ENCODE measurements around the gene DNAH17.
A peak's percentile ranks its signal among the peaks of the same experiment; 100 is the strongest.

DNAH17 gene

DNA sequence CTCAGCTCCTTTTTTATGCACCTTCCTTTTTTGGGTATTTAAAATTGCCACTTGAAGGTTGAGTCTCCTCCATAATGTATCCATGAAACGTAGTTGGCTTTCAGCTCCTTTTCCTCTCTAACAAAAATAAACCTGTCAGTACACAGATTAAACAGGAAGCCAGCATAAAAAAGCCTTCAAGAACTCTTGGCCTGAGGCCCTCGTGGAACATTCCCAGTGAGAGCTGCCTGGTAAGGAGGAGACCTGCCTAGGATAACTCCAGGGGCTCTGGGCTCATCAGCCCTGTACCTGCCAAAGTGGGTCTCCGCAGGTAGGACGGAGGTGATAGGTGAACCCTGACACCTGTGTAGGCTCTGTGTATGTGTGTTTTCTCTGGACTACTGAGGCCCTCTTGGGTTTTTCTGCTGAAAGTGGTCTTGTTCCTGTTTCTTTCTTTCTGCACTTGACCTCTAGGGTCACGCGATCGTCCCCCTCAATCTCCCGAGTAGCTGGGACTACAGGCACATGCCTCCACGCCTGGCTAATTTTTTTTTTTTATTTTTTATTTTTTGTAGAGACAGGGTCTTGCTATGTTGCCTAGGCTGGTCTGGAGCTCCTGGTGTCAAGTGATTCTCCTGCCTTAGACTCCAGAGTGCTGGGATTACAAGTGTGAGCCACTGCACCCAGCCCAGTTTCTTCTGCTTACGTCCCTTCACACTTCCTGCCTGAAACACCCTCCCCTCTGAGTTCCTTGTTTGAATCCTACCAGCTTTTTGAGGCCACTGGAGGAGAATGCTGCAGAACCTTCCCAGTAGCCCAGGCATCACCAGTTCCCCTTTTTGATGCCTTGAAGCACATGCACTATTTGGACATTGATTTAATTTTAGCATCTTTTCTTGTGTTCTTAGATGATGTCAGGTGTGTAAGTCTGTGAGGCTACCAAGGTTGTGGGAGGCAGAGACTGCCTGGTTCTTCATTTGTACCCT is 188.9 kb downstream of the DNAH17 start:
- DNase-seq, result no peak

DNA sequence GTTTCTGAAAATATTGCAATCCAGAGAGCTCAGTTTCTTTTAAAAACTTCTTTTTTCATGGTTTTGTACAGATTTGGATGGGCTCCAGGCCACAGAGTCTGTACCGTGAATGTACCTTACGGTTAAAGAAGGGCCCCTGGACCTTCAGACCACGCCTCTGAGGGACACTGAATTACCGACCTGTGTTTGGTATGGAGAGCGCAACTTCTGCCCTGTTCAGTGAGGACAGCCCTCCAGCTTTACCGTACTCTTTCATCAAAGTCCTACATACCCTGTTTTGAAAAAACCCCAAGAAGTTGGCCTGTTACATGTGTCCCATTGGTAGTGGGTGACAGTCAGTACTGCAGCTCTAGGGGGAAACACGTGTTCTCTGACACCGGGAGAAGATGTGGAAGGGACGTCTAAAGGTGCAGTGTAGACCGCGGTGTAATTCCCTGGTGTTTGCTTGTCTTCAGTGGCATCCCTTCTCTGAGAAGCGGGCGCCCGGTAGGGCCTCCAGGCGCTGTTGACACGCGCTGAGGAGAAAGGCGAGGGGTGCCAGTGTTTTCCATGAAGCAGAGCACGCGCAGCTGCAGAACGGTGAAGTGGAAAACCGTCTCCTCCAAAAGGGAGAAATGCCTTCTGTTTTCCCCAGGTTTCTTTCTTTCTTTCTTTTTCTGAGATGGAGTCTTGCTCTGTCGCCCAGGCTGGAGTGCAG is 192.6 kb downstream of the DNAH17 start:
- DNase-seq, result no peak

DNA sequence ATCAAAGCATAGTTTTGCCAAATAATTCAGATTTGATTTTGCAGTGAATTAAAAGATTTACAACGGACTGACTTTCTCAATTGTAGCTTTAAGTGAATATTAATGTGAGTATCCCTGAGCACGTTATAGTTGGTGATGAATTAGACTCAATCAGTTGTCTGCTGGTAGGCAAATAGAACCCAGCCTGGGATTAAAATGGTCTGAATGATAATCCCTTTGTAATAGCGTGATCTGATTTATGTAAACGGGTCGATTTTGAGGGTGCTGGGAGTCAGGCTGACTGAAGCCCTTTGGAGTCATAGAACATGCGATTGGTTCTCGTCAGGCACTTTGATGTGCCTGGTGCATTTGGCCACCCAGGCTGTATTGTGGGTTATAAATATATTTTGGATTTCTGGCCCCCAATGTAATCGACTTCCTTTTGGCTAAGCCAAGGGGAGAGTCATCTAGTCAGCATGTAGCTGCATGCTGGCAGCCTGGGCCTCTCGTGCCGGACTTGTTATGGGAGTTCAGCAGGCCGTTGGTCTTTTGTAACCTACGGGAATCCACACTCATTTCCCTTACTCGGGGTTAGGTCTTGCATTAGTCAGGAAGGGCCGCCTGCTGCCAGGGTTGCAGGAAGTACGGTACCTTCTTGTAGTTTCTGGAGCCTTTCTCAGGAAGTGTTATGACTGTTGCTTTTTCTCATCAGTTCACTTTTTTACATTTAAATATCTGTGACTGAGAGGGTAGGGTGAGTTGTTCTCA is 193.3 kb downstream of the DNAH17 start:
- DNase-seq, result no peak

DNA sequence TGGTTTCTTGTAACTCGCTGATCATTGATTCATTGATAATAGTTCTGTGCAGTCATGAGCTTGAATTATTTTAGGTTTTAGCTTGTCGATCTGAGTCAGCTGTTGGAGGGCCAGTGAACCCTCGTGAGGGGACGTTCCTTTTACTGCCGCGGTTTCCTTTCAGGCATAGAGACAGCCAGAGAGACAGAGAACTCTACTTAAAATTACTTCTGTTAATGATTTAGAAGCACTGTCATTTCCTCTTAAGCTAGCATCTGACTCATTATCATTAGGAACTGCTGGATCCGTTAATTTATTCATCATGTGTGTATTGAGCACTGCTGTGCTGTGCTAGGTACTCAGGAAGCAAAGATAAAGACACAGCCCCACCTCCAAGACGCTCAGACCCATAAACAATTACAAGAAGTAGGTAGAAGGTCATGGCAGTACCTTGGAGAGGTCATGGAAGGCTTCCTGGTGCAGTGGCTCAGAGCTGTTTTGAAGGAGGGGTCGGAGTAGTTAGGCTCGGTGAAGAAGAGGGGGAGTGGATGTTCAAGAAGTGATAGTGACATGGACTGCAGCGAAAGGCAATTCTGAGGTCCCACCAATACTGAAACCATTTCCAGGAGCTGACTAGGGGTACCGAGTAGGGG is 195.5 kb downstream of the DNAH17 start:
- peak; percentile 37 for DNase-seq

DNA sequence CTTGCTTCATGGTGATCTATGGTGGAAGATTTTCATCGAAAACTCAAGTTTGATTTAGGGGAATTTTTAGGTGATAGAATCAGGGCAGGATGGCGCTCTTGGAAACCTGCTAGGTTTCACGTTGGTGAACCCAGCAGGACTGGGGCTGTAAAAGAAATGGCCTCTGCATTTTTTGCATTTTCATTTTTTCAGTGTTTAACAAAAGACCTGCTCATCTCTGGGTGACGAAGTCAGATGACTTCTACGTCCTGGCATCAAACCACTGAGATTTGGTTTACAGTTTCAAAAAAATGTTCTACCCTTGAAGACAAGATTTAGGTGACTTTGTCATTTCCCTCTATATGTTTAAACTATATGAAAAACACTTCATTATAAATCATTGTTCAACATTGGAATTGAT is 196.8 kb downstream of the DNAH17 start:
- no peak for DNase-seq

DNA sequence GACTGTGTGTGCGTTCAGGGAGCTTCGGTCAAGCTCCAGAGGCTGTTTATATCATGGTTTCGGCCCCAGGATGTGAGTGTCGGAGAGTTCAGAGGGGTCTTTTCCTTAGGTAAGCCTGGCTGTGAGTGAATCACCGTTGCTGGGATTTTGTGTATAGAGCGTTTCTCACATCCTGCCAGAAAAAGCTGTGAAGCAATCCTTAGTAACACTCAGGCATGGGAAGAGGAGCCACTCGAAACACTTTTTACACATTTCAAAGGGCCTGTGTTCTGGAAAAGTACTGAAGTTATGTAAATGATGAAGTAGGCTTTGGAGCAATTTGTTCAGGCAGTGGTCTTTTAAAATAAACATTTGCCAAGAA is 198.1 kb downstream of the DNAH17 start:
- DNase-seq, result no peak

DNA sequence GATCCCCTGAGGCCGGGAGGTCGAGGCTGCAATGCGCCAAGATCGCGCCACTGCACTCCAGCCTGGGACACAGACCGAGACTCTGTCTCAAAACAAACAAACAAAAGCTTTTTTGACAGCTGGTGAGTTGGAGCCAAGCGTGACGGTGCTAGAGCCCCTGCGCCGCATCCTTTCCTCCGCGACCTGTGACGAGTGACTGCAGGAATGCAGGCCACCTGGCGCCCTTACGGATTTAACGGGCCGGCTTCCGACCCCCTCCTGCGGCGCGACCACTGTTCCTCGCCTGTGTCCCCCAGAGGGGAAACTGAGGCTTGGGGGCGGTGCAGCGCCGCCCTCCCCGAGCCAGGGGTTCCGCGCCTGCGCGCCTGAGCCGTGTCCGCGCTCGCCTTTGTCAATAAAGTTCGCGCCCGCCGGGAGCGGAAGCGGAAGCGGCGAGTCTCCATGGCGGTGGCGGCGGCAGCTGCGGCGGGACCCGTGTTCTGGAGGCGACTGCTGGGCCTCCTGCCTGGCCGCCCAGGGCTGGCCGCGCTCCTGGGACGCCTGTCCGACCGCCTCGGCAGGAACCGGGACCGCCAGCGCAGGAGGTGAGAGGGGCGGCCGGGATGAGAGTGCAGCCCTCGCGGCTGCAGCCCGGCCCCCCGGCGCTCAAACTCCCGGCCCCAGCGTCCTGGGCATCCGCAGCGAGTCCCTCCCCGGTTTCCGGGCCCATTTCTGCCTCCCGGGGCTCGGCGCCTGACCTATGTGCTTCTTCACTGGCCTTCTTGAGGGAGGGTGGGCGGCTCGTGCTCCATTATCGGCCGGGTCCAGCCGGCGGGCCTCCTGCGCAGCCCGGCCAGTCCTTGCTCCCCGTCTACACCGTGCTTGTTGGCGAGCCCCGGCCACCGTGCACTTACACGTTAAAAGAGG is 198.7 kb downstream of the DNAH17 start, which contains the start of gene PGS1:
Gene PGS1 (plus strand): TSS at position 425 of the 906 bp plus-strand sequence. CDS start 17 bp downstream, at position 442.
- peak; percentile 77 for DNase-seq

DNA sequence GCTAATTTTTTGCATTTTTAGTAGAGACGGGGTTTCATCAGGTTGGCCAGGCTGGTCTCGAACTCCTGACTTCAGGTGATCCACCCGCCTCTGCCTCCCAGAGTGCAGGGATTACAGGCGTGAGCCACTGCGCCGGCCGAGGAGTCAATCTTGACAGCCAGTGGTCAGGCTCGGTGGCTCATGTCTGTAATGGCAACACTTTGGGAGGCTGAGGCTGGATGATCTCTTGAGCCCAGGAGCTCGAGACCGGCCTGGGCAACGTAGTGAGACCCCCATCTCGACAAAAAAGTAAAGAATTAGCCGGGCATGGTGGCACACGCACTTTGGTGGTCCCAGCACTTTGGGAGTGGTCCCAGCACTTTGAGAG is 199.4 kb downstream of the DNAH17 start:
- no peak for DNase-seq

DNA sequence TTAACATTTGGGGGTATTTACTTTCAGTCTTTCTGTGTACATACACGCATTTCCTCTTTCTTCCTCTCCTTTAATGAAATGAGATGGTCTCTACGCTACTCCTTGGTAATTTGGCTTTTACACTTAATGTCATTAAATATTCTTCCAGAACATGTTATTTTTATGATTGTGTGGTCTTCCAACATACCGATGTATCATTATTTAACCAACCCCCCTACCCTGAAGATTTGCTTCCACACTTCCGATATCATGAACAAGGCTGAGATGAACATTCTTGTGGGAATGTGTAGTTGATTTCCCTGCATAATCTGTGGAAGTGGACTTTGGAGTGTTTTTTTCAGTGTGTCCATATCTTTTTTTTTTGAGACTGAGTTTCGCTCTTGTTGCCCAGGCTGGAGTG is 201.0 kb downstream of the DNAH17 start:
- no peak for DNase-seq

DNA sequence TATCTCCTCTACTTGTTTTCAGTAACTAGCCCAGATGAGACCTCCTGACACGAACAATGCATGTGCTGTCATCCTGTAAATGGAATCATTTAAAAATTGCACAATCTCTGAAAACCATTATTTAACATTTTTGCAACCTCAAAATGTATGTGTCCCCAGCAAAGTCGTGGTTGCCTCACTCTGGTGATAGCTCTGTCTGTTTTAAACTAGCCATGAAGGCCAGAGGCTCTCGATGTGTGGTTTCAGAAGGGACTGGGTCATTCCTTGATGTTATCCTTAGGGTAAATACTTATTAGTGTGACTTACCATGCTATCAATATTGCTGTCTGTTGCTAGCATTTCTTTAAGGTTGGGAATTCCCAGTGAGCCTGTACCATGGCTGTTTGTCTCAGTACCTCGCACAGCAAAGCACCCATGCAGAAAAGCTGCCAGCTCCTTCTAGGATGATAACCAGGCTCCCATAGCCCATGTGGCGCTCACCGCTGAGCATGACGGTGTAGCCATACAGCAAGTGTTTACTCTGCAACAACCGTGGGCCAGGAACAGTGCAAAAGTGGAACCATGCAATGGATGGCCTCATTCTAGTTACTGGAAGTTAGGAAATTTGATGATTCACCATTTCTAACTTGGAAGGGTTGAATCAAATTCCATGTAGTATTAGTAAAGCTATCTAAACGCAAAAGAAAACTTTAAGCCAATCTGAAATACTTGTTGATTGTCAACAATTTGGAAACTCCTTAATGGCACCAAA is 201.6 kb downstream of the DNAH17 start:
- no peak for DNase-seq

DNA sequence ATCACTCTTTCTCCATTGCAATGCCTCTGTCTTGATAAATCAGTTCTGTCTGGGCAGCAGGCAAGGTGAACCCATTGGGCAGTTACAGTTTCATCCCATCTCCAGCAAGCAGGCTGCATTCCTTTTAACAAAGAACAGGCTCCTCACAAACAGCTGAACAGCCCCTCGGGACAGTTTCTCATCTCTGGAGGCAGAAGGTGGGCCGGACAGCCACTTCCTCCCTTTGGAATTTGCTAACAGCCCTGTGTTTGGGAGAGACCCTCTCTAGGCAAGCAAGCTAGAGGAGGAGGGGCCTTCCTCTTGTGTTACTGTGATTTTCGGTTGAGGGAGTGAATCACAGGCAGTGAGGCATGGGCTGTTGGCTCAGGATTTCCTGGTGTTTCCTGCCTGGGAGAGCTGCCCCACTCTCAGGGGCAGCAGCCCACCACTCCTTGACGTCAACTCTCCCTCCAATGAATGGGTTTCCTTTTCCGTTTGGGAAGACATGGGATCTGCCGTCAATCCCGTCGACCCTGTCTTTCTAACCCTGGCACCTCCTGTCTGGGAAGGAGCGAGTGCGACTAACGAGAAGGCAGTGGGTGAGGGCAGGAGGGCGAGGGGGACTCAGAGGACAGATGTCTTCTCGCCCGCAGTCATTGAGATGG is 202.4 kb downstream of the DNAH17 start:
- DNase-seq, result no peak

DNA sequence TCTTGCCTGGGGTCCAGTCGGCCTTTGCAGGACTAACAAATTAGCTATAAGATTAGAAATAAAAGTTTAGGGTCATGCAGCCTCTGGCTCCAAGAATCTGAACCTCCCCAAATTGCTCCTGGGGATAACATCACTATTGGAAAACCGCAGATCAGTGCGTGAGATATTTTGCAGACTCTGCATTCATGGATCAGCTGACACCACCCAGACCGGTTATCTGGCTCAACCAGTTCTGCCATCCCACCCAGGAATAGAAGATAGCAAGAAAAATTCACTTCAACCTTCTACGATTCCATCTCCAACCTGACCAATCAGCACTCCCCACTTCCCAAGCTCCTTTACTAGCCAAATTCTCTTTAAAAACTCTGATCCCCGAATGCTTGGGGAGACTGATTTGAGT is 203.0 kb downstream of the DNAH17 start:
- DNase-seq, result no peak
